H9 (cell line): ENCODE data around the gene TRPM3. TPM values are rescaled to one million over a fixed set of nuclear protein-coding genes. Genes with fewer than 3 reads are reported as not detected.

Source experiments
- DNase-seq: peaks from one replicate; pipeline ENCODE4 v3.0.0-alpha.2; 2017
- H2AFZ ChIP-seq: one replicate; pipeline ENCODE4 v1.6.1; 2013; ENCODE audit warnings: mild to moderate bottlenecking, low read length, control low read depth, moderate library complexity
- H2AK5ac ChIP-seq: 2 replicates; pipeline ENCODE4 v1.6.1; 2013; ENCODE audit warnings: low read length, control low read depth, mixed read lengths; ENCODE audit not compliant: insufficient read length
- H2BK120ac ChIP-seq: one replicate; pipeline ENCODE4 v1.6.1; 2013; ENCODE audit warnings: low read depth, mild to moderate bottlenecking, low read length, control low read depth, inconsistent platforms; ENCODE audit not compliant: poor library complexity, severe bottlenecking
- H2BK12ac ChIP-seq: 2 replicates; pipeline ENCODE4 v1.6.1; 2013; ENCODE audit warnings: low read length, control low read depth, mixed read lengths, low read depth; ENCODE audit not compliant: insufficient read length
- H2BK15ac ChIP-seq: 2 replicates; pipeline ENCODE4 v1.6.1; 2013; ENCODE audit warnings: low read depth, low read length, control low read depth
- H2BK20ac ChIP-seq: one replicate; pipeline ENCODE4 v1.6.1; 2013; ENCODE audit warnings: low read depth, mild to moderate bottlenecking, low read length, control low read depth, inconsistent platforms; ENCODE audit not compliant: poor library complexity, severe bottlenecking
- H2BK5ac ChIP-seq: 2 replicates; pipeline ENCODE4 v1.6.1; 2013; ENCODE audit warnings: low read length, control low read depth, mixed read lengths; ENCODE audit not compliant: insufficient read length
- H3K14ac ChIP-seq: 2 replicates; pipeline ENCODE4 v1.6.1; 2013; ENCODE audit warnings: low read length, control low read depth; ENCODE audit not compliant: insufficient read depth
- H3K18ac ChIP-seq: 2 replicates; pipeline ENCODE4 v1.6.1; 2013; ENCODE audit warnings: low read depth, mild to moderate bottlenecking, mixed read lengths, low read length, control low read depth; ENCODE audit not compliant: insufficient read length
- H3K23ac ChIP-seq: 2 replicates; pipeline ENCODE4 v1.6.1; 2013; ENCODE audit warnings: low read length, control low read depth, mixed read lengths, low read depth; ENCODE audit not compliant: insufficient read length
- H3K23me2 ChIP-seq: 2 replicates; pipeline ENCODE4 v1.6.1; 2013; ENCODE audit warnings: low read depth, mild to moderate bottlenecking, mixed read lengths, low read length, control low read depth; ENCODE audit not compliant: insufficient read length, poor library complexity, severe bottlenecking
- H3K27ac ChIP-seq: 2 replicates; pipeline ENCODE4 v1.5.1; 2013; ENCODE audit warnings: low read length, control low read depth, mixed read lengths, low read depth; ENCODE audit not compliant: insufficient read length
- H3K27me3 ChIP-seq: 2 replicates; pipeline ENCODE4 v1.6.1; 2013; ENCODE audit warnings: low read length, control low read depth, inconsistent platforms; ENCODE audit not compliant: insufficient read depth
- H3K4ac ChIP-seq: 2 replicates; pipeline ENCODE4 v1.6.1; 2013; ENCODE audit warnings: low read depth, mild to moderate bottlenecking, control low read depth, inconsistent platforms, low read length, moderate library complexity
- H3K4me1 ChIP-seq: 2 replicates; pipeline ENCODE4 v1.6.1; 2013; ENCODE audit warnings: low read length, control low read depth, inconsistent platforms; ENCODE audit not compliant: insufficient read depth
- H3K4me2 ChIP-seq: 2 replicates; pipeline ENCODE4 v1.6.1; 2013; ENCODE audit warnings: low read length, control low read depth, mixed read lengths; ENCODE audit not compliant: insufficient read length, insufficient read depth
- H3K56ac ChIP-seq: 2 replicates; pipeline ENCODE4 v1.6.1; 2013; ENCODE audit warnings: low read depth, mild to moderate bottlenecking, mixed read lengths, low read length, control low read depth; ENCODE audit not compliant: insufficient read length
- H3K79me1 ChIP-seq: 2 replicates; pipeline ENCODE4 v1.6.1; 2013; ENCODE audit warnings: low read depth, mild to moderate bottlenecking, moderate library complexity, low read length, control low read depth, inconsistent platforms; ENCODE audit not compliant: insufficient read depth, poor library complexity, severe bottlenecking
- H3K79me2 ChIP-seq: 2 replicates; pipeline ENCODE4 v1.6.1; 2013; ENCODE audit warnings: low read length, control low read depth, inconsistent platforms; ENCODE audit not compliant: insufficient read depth
- H3K9ac ChIP-seq: 2 replicates; pipeline ENCODE4 v1.6.1; 2013; ENCODE audit warnings: low read length, control low read depth, mixed read lengths; ENCODE audit not compliant: insufficient read length; ENCODE audit errors: extremely low read depth
- H3K9me3 ChIP-seq: one replicate; pipeline ENCODE4 v1.6.1; 2013; ENCODE audit warnings: low read depth, low read length, inconsistent platforms; ENCODE audit not compliant: control insufficient read depth
- H3T11ph ChIP-seq: one replicate; pipeline ENCODE4 v1.6.1; 2013; ENCODE audit warnings: mild to moderate bottlenecking, low read length, control low read depth, inconsistent platforms
- H4K20me1 ChIP-seq: one replicate; pipeline ENCODE4 v1.6.1; 2013; ENCODE audit not compliant: control insufficient read depth, insufficient read length, insufficient read depth
- H4K5ac ChIP-seq: 2 replicates; pipeline ENCODE4 v1.6.1; 2013; ENCODE audit warnings: low read depth, mild to moderate bottlenecking, mixed read lengths, low read length, control low read depth; ENCODE audit not compliant: insufficient read length
- H4K8ac ChIP-seq: replicated peaks from 2 replicates; pipeline ENCODE4 v1.6.1; 2013; ENCODE audit warnings: low read length, control low read depth, mixed read lengths, low read depth; ENCODE audit not compliant: insufficient read length
- H4K91ac ChIP-seq: 2 replicates; pipeline ENCODE4 v1.6.1; 2013; ENCODE audit warnings: low read depth, mild to moderate bottlenecking, moderate library complexity, mixed read lengths, low read length, control low read depth; ENCODE audit not compliant: insufficient read length
- H3K27ac Mint-ChIP-seq, 3 experiments: 2 replicates in 2 of 3; 3 replicates in 1 of 3; pipeline ENCODE4 v1.8.0; 2020 to 2021; ENCODE audit warnings: mixed read lengths in 3 of 3, mild to moderate bottlenecking in 1 of 3, moderate library complexity in 1 of 3
- H3K27me3 Mint-ChIP-seq: 2 replicates; pipeline ENCODE4 v1.8.0; 2021; ENCODE audit warnings: low read depth, mild to moderate bottlenecking, moderate library complexity, mixed read lengths
- H3K36me3 Mint-ChIP-seq, 3 experiments: 2 replicates in 2 of 3; 3 replicates in 1 of 3; pipeline ENCODE4 v1.8.0; 2020 to 2021; ENCODE audit warnings: low read depth in 3 of 3, mixed read lengths in 3 of 3; ENCODE audit not compliant: insufficient read depth in 1 of 3
- H3K4me1 Mint-ChIP-seq, 2 experiments: 2 replicates each; pipeline ENCODE4 v1.8.0; 2020; ENCODE audit warnings: mixed read lengths in 2 of 2
- H3K4me3 Mint-ChIP-seq, 2 experiments: 2 replicates in 1 of 2; 3 replicates in 1 of 2; pipeline ENCODE4 v1.8.0; 2020 to 2021; ENCODE audit warnings: mild to moderate bottlenecking in 2 of 2, mixed read lengths in 2 of 2, moderate library complexity in 1 of 2
- H3K9me3 Mint-ChIP-seq, 2 experiments: 2 replicates in 1 of 2; 3 replicates in 1 of 2; pipeline ENCODE4 v1.8.0; 2020; ENCODE audit warnings: mild to moderate bottlenecking in 2 of 2, mixed read lengths in 2 of 2, moderate library complexity in 1 of 2
- WGBS: extraction: QIAGEN DNeasy Blood & Tissue Kit; methylation state at CpG from one replicate; pipeline ENCODE4 v1.1.7; 2013; ENCODE audit warnings: missing lambda C conversion rate, low lambda C conversion rate, mixed read lengths; ENCODE audit not compliant: insufficient read length; ENCODE audit errors: extremely low coverage; 5-methylcytosine and 5-hydroxymethylcytosine counted together
- total RNA-seq: library from RNA; stranded (reverse); gene quantifications from 2 replicates; pipeline ENCODE4 v1.2.1, GENCODE V29; 2021
- TF ChIP-seq, protein P1 (sequence below): fragments of 200-600 bp; sonication (generic); conservative IDR thresholded peaks from 3 replicates; pipeline ENCODE4 v1.8.0; 2021; ENCODE audit warnings: antibody characterized with exemption, mild to moderate bottlenecking

Gene TRPM3
- total RNA-seq, 1 experiment from 2014 or later: 10.3 TPM

DNA sequence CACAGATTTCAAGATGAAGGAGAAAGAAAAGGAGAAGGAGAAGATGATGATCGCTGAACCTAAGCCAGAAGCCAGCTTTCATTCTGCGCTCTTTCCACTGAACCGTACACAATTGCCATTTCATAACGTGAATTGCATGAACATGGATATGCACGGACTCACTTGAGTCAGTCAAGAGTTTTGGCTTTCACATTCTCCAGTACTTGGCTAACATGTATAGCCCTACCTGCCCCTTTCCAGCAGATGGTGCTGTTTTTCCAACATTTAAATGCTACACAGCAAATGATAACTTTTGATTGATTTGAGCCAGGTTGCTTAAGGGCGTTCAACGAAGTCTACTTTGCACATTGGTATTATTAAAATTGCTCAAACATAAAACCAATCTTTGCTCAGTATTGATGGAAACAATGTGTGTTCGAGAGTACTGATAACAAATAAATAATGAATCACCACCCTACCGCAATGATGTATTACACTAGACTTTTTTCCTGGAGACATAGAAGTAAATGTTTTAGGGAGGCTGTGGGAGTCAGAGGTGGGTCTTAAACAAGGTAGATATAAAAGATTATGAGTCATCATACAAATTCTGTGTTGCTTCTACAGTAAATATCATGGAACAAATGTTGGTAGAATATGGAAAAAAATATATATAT is 196.4 kb downstream of the TRPM3 start:
- no peak overlapping the region for H3K9ac ChIP-seq
- no peak overlapping the region for H2BK12ac ChIP-seq
- TF ChIP-seq, protein P1, sequence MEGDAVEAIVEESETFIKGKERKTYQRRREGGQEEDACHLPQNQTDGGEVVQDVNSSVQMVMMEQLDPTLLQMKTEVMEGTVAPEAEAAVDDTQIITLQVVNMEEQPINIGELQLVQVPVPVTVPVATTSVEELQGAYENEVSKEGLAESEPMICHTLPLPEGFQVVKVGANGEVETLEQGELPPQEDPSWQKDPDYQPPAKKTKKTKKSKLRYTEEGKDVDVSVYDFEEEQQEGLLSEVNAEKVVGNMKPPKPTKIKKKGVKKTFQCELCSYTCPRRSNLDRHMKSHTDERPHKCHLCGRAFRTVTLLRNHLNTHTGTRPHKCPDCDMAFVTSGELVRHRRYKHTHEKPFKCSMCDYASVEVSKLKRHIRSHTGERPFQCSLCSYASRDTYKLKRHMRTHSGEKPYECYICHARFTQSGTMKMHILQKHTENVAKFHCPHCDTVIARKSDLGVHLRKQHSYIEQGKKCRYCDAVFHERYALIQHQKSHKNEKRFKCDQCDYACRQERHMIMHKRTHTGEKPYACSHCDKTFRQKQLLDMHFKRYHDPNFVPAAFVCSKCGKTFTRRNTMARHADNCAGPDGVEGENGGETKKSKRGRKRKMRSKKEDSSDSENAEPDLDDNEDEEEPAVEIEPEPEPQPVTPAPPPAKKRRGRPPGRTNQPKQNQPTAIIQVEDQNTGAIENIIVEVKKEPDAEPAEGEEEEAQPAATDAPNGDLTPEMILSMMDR: peak; percentile 89
- H3K27ac Mint-ChIP-seq: no peak overlapping the region
- H3K27ac ChIP-seq: no peak overlapping the region
- H3K23ac ChIP-seq: no peak overlapping the region
- no peaks in the 10 kb centered on the region for H3K27me3 Mint-ChIP-seq
- H2BK5ac ChIP-seq: no peak overlapping the region
- H3K14ac ChIP-seq: no peak overlapping the region
- no peak overlapping the region for H2AK5ac ChIP-seq
- H4K20me1 ChIP-seq: no peaks in the 10 kb centered on the region
- no peaks in the 10 kb centered on the region for H3K23me2 ChIP-seq
- no peaks in the 10 kb centered on the region for H3K27me3 ChIP-seq
- no peak overlapping the region for H3K18ac ChIP-seq
- H3K9me3 ChIP-seq: no peaks in the 10 kb centered on the region
- H3K4ac ChIP-seq: no peak overlapping the region
- no peak overlapping the region for H2BK15ac ChIP-seq
- no peaks in the 10 kb centered on the region for H3K9me3 Mint-ChIP-seq
- no peaks in the 10 kb centered on the region for H3K79me2 ChIP-seq
- no peaks in the 10 kb centered on the region for H3K79me1 ChIP-seq
- WGBS: no CpG with 5 or more reads among the region's 9 CpGs
- no peaks in the 10 kb centered on the region for H3K36me3 Mint-ChIP-seq
- H4K91ac ChIP-seq: no peak overlapping the region
- no peak overlapping the region for H3K4me3 Mint-ChIP-seq
- H4K5ac ChIP-seq: no peak overlapping the region
- peak; percentile 36 for DNase-seq
- H3K4me2 ChIP-seq: no peak overlapping the region
- H3K4me1 ChIP-seq: no peaks in the 10 kb centered on the region; the same call in 1 of the 2 replicates
- H3T11ph ChIP-seq: no peak overlapping the region
- no peak overlapping the region for H2AFZ ChIP-seq
- H2BK20ac ChIP-seq: no peak overlapping the region
- H4K8ac ChIP-seq: no peak overlapping the region
- no peak overlapping the region for H3K56ac ChIP-seq
- H3K4me1 Mint-ChIP-seq: peaks cover 0 to 3% of the 10 kb centered on the region in 2 experiments; a peak in 2 of 4 replicates
- no peak overlapping the region for H2BK120ac ChIP-seq
